Mesendoderm (in vitro differentiated cells): ENCODE data around the gene LRP8.
A peak's percentile ranks its signal among the peaks of the same experiment; 100 is the strongest.

Source experiments
- DNase-seq: peaks from one replicate; pipeline ENCODE4 v3.0.0; 2013
- H2AK5ac ChIP-seq: 2 replicates; pipeline ENCODE4 v1.6.1; 2013; ENCODE audit warnings: low read length, inconsistent platforms
- H2BK120ac ChIP-seq: 2 replicates; pipeline ENCODE4 v1.6.1; 2013; ENCODE audit warnings: low read depth, mild to moderate bottlenecking, low read length, moderate library complexity, mixed read lengths
- H2BK15ac ChIP-seq: replicated peaks from 2 replicates; pipeline ENCODE4 v1.6.1; 2013; ENCODE audit warnings: low read depth, mild to moderate bottlenecking, moderate library complexity
- H2BK5ac ChIP-seq: 2 replicates; pipeline ENCODE4 v1.6.1; 2013; ENCODE audit warnings: low read length, inconsistent platforms
- H3K18ac ChIP-seq: 2 replicates; pipeline ENCODE4 v1.6.1; 2013; ENCODE audit warnings: mild to moderate bottlenecking, low read length, mixed read lengths
- H3K23ac ChIP-seq: one replicate; pipeline ENCODE4 v1.6.1; 2013; ENCODE audit warnings: low read length
- H3K27ac ChIP-seq: 2 replicates; pipeline ENCODE4 v1.5.1; 2013; ENCODE audit warnings: low read depth, mild to moderate bottlenecking, inconsistent platforms, low read length, moderate library complexity
- H3K27me3 ChIP-seq: 2 replicates; pipeline ENCODE4 v1.6.1; 2013; ENCODE audit warnings: low read length, control low read depth, mild to moderate bottlenecking, inconsistent platforms; ENCODE audit not compliant: insufficient read depth, poor library complexity
- H3K36me3 ChIP-seq: 2 replicates; pipeline ENCODE4 v1.6.1; 2013; ENCODE audit warnings: low read length, inconsistent platforms; ENCODE audit not compliant: control insufficient read depth, insufficient read depth
- H3K4ac ChIP-seq: one replicate; pipeline ENCODE4 v1.6.1; 2013; ENCODE audit warnings: low read depth, mild to moderate bottlenecking, low read length, moderate library complexity
- H3K4me1 ChIP-seq: 2 replicates; pipeline ENCODE4 v1.6.1; 2013; ENCODE audit warnings: low read depth, low read length, inconsistent platforms; ENCODE audit not compliant: control insufficient read depth
- H3K4me2 ChIP-seq: 2 replicates; pipeline ENCODE4 v1.6.1; 2013; ENCODE audit warnings: low read length
- H3K4me3 ChIP-seq: 2 replicates; pipeline ENCODE4 v1.5.1; 2013; ENCODE audit warnings: mild to moderate bottlenecking, low read length
- H3K56ac ChIP-seq: one replicate; pipeline ENCODE4 v1.6.1; 2013; ENCODE audit warnings: low read length
- H3K79me1 ChIP-seq: 2 replicates; pipeline ENCODE4 v1.6.1; 2013; ENCODE audit warnings: low read length, inconsistent platforms
- H3K79me2 ChIP-seq: 2 replicates; pipeline ENCODE4 v1.6.1; 2013; ENCODE audit warnings: mild to moderate bottlenecking, low read length; ENCODE audit not compliant: control insufficient read depth, insufficient read depth
- H3K9ac ChIP-seq: 2 replicates; pipeline ENCODE4 v1.6.1; 2013; ENCODE audit warnings: low read length, inconsistent platforms
- H4K5ac ChIP-seq: one replicate; pipeline ENCODE4 v1.6.1; 2013; ENCODE audit warnings: low read length
- H4K8ac ChIP-seq: one replicate; pipeline ENCODE4 v1.6.1; 2013; ENCODE audit warnings: low read depth, mild to moderate bottlenecking, control low read depth, low read length, moderate library complexity
- WGBS: extraction: QIAGEN DNeasy Blood & Tissue Kit; methylation state at CpG from one replicate; pipeline ENCODE4 v1.1.7; 2013; ENCODE audit warnings: low lambda C conversion rate, missing lambda C conversion rate; ENCODE audit not compliant: insufficient coverage; ENCODE audit errors: extremely low coverage; 5-methylcytosine and 5-hydroxymethylcytosine counted together

Gene LRP8

GRCh38 chr1:53369034-53369750 lies 41.3 kb upstream of the LRP8 start:
- H2BK120ac ChIP-seq: no peak overlapping the region
- no peak overlapping the region for H3K27ac ChIP-seq
- no peak overlapping the region for H3K4me3 ChIP-seq
- H3K23ac ChIP-seq: no peak overlapping the region
- no peaks in the 10 kb centered on the region for H3K79me1 ChIP-seq
- no peak overlapping the region for H3K56ac ChIP-seq
- no peak overlapping the region for H4K8ac ChIP-seq
- H3K27me3 ChIP-seq: no peaks in the 10 kb centered on the region
- no peak overlapping the region for H3K18ac ChIP-seq
- no peak overlapping the region for H2AK5ac ChIP-seq
- no peak overlapping the region for H3K4ac ChIP-seq
- no peak overlapping the region for H3K4me2 ChIP-seq
- no peak overlapping the region for H2BK5ac ChIP-seq
- H4K5ac ChIP-seq: no peak overlapping the region
- peaks cover 12% of the 10 kb centered on the region for H3K4me1 ChIP-seq
- H3K79me2 ChIP-seq: no peaks in the 10 kb centered on the region
- DNase-seq: no peak
- no peak overlapping the region for H2BK15ac ChIP-seq
- no peak overlapping the region for H3K9ac ChIP-seq
- no CpG with 5 or more reads among the region's 11 CpGs for WGBS
- no peaks in the 10 kb centered on the region for H3K36me3 ChIP-seq

GRCh38 chr1:53368314-53369033 lies 40.6 kb upstream of the LRP8 start:
- no peak overlapping the region for H3K27ac ChIP-seq
- H3K4me3 ChIP-seq: no peak overlapping the region
- no peak overlapping the region for H3K56ac ChIP-seq
- peak overlapping the region; percentile 9 for H2BK5ac ChIP-seq
- no peak overlapping the region for H3K4ac ChIP-seq
- H3K4me1 ChIP-seq: peaks cover 12% of the 10 kb centered on the region
- H3K4me2 ChIP-seq: no peak overlapping the region
- no peak for DNase-seq
- no peak overlapping the region for H3K23ac ChIP-seq
- no peaks in the 10 kb centered on the region for H3K79me2 ChIP-seq
- H3K79me1 ChIP-seq: no peaks in the 10 kb centered on the region
- H3K36me3 ChIP-seq: no peaks in the 10 kb centered on the region
- no peak overlapping the region for H3K18ac ChIP-seq
- no peak overlapping the region for H4K8ac ChIP-seq
- H2BK120ac ChIP-seq: no peak overlapping the region
- no peak overlapping the region for H3K9ac ChIP-seq
- no peaks in the 10 kb centered on the region for H3K27me3 ChIP-seq
- H2AK5ac ChIP-seq: no peak overlapping the region
- no peak overlapping the region for H2BK15ac ChIP-seq
- no peak overlapping the region for H4K5ac ChIP-seq
- no CpG with 5 or more reads among the region's 14 CpGs for WGBS

GRCh38 chr1:53367503-53368313 lies 39.8 kb upstream of the LRP8 start:
- WGBS: no CpG with 5 or more reads among the region's 7 CpGs
- H4K8ac ChIP-seq: no peak overlapping the region

DNA sequence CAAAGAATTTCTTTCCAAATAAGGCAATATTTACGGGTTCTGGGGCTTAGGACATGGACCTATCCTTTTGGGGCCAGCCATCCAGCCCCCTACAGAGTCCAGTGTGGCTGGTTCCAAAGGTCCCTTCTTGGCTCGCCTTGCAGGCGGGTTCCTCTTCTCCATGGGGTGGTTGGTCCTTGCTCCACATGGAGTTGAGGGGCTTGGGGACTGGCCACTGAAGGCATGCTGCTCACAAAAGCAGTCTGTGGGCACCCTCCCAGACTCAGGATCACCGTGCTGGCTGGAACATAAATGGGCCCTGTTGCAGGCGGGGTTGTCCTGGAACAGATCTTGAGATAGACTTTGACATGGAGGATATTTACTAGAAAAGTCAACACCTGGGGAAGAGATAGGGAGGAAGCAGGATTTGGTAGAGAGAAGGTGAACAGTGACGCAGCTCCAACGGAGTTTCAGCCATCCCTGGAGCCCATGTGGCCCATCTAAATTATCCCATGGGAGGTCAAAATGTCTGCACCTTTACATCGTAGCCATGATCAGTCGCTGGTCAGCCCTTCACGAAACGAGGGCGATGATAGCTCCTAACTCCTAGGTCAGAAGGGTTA lies 39.1 kb upstream of the LRP8 start:
- no peak overlapping the region for H3K18ac ChIP-seq
- H3K27me3 ChIP-seq: no peaks in the 10 kb centered on the region
- H2BK120ac ChIP-seq: no peak overlapping the region
- H4K5ac ChIP-seq: no peak overlapping the region
- H3K56ac ChIP-seq: peak overlapping the region; percentile 17
- H3K9ac ChIP-seq: no peak overlapping the region
- no peak overlapping the region for H3K4me2 ChIP-seq
- no peaks in the 10 kb centered on the region for H3K79me1 ChIP-seq
- H3K4me1 ChIP-seq: peaks cover 16% of the 10 kb centered on the region
- no peak overlapping the region for H2AK5ac ChIP-seq
- H2BK5ac ChIP-seq: no peak overlapping the region
- H3K79me2 ChIP-seq: no peaks in the 10 kb centered on the region
- no peak for DNase-seq
- H3K36me3 ChIP-seq: no peaks in the 10 kb centered on the region
- no CpG with 5 or more reads among the region's 12 CpGs for WGBS
- no peak overlapping the region for H4K8ac ChIP-seq
- H3K4ac ChIP-seq: no peak overlapping the region
- H2BK15ac ChIP-seq: no peak overlapping the region
- H3K4me3 ChIP-seq: no peak overlapping the region
- H3K27ac ChIP-seq: no peak overlapping the region
- H3K23ac ChIP-seq: no peak overlapping the region

More at GRCh38 chr1:53367503-53368313, 39.8 kb upstream of the LRP8 start:
- H2BK120ac ChIP-seq: no peak overlapping the region
- no peak overlapping the region for H2BK5ac ChIP-seq
- no peak overlapping the region for H2BK15ac ChIP-seq
- H3K4me2 ChIP-seq: no peak overlapping the region
- H3K4ac ChIP-seq: no peak overlapping the region
- no peak for DNase-seq
- H3K79me2 ChIP-seq: no peaks in the 10 kb centered on the region
- no peaks in the 10 kb centered on the region for H3K27me3 ChIP-seq
- H3K23ac ChIP-seq: no peak overlapping the region
- peaks cover 12% of the 10 kb centered on the region for H3K4me1 ChIP-seq
- H3K4me3 ChIP-seq: no peak overlapping the region
- no peaks in the 10 kb centered on the region for H3K36me3 ChIP-seq
- H3K56ac ChIP-seq: peak overlapping the region; percentile 53
- no peak overlapping the region for H3K27ac ChIP-seq
- H2AK5ac ChIP-seq: no peak overlapping the region
- no peak overlapping the region for H3K18ac ChIP-seq
- H4K5ac ChIP-seq: no peak overlapping the region
- no peak overlapping the region for H3K9ac ChIP-seq
- H3K79me1 ChIP-seq: no peaks in the 10 kb centered on the region

DNA sequence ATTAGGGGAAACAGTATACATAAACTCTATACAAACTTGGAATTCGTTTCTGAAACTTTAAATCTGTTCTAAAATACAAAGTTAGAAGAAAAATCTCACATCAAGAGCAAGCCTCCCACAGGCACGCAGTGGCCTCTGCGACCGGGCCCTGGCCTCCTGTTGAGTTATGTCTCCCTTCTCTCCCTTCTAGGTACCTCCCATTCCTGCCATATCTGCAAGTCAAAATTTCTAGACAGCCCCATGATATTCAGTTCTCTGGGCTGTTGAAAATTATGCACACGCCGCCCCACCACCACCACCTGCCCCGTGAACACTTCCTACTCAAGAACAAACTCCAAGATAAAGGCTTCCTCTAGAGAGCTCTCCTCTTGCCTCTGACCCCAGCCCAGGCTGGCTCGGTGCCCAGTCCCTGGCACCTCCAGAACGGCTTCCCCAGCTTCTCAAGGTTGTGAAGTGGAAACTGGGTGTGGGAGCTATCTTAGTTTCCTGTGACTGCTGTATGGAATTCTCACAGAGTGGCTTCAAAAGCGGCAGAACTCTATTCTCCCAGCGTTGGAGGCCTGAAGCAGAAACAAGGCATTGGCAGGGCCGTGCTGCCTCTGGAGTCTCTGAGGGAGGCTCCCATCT lies 37.7 kb upstream of the LRP8 start:
- Histone ChIP-seq H2BK15ac (no peak overlapping the region), H3K79me1 (no peaks in the 10 kb centered on the region), H3K9ac (no peak overlapping the region), H2BK120ac (no peak overlapping the region), H3K27ac (no peak overlapping the region), H3K4me1 (peaks cover 8% of the 10 kb centered on the region), H3K79me2 (no peaks in the 10 kb centered on the region), H3K36me3 (no peaks in the 10 kb centered on the region), H3K18ac (no peak overlapping the region), H3K4ac (no peak overlapping the region), H4K5ac (no peak overlapping the region), H3K27me3 (no peaks in the 10 kb centered on the region), H2BK5ac (no peak overlapping the region), H3K23ac (no peak overlapping the region), H3K56ac (no peak overlapping the region), H3K4me2 (no peak overlapping the region), H4K8ac (no peak overlapping the region), H3K4me3 (no peak overlapping the region), H2AK5ac (no peak overlapping the region)
- no peak for DNase-seq
- no CpG with 5 or more reads among the region's 12 CpGs for WGBS
